GM12875 (cell line): ENCODE data around the gene MMS19.

Experiments
- H3K4me3 ChIP-seq: one replicate; pipeline ENCODE4 v1.5.1; 2011; ENCODE audit warnings: low read depth, low read length, control low read depth
- TF ChIP-seq, protein P1 (sequence below): IDR thresholded peaks from 2 replicates; pipeline ENCODE4 v1.5.1; 2011; ENCODE audit warnings: low read depth, mild to moderate bottlenecking, control low read depth, inconsistent platforms, low read length, moderate library complexity, borderline replicate concordance; ENCODE audit not compliant: insufficient read depth

MMS19 gene

GRCh38 chr10:97416565-97416964 is 81.7 kb downstream of the MMS19 start:
- H3K4me3 ChIP-seq: no peak overlapping the region

DNA sequence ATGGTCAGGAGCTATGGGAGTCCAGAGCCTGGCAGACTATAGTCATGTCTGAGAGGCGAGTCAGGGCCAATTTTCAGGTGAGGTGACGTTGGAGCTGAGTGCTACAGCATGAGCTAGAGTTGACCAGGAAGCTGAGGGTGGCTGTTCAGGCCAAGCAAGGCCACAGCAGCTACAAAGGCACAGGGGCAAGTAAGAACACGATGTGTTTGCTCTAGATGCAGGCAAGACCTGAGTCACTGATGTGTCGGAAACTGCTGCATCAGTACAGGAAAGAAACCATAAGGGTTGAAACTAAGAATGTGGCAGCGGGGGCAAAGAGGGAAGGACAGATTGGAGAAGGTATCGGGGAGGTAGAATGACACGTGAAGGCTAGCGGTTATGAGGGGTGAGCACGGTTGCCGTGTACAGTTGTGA is 85.3 kb downstream of the MMS19 start:
- TF ChIP-seq, protein P1, sequence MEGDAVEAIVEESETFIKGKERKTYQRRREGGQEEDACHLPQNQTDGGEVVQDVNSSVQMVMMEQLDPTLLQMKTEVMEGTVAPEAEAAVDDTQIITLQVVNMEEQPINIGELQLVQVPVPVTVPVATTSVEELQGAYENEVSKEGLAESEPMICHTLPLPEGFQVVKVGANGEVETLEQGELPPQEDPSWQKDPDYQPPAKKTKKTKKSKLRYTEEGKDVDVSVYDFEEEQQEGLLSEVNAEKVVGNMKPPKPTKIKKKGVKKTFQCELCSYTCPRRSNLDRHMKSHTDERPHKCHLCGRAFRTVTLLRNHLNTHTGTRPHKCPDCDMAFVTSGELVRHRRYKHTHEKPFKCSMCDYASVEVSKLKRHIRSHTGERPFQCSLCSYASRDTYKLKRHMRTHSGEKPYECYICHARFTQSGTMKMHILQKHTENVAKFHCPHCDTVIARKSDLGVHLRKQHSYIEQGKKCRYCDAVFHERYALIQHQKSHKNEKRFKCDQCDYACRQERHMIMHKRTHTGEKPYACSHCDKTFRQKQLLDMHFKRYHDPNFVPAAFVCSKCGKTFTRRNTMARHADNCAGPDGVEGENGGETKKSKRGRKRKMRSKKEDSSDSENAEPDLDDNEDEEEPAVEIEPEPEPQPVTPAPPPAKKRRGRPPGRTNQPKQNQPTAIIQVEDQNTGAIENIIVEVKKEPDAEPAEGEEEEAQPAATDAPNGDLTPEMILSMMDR: no peak
- no peak overlapping the region for H3K4me3 ChIP-seq

More at GRCh38 chr10:97416565-97416964, 81.7 kb downstream of the MMS19 start:
- TF ChIP-seq, protein P1: no peak

DNA sequence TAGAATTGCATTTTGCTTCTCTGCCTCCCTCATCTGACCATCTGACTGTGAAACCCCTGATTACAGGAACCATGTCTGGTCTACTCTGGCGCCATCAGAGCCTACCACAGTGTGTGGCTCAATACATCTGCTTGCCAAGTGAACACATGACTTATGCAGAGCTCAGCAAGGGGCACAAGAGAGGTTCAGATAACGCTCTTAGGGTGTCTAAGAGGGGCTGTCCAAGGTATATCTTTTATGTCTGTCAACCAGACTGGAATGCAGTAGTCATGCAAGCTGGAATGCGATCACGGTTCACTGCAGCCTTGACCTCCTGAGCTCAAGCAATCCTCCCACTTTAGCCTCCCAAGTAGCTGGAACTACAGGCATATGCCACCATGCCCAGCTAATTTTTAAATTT is 86.8 kb downstream of the MMS19 start:
- TF ChIP-seq, protein P1: no peak
- no peak overlapping the region for H3K4me3 ChIP-seq

GRCh38 chr10:97408496-97408992 is 89.7 kb downstream of the MMS19 start:
- H3K4me3 ChIP-seq: no peak overlapping the region
- TF ChIP-seq, protein P1: no peak
